Measurements from ENCODE around the gene PSMB10. TPM values are rescaled to one million over a fixed set of nuclear protein-coding genes. Genes with fewer than 3 reads are reported as not detected.
"Not testable (repeated sequence)": the region's sequence is repeated elsewhere in the genome, so short reads cannot be mapped to it uniquely, and the experiment has no call there.

Gene PSMB10
- total RNA-seq, 1 experiment from 2014 or later = 79.3 TPM

GRCh38 chr16:67941469-67942199, 5.0 kb upstream of the PSMB10 start:
- Mint-ChIP-seq H3K4me3 (ENCODE audit: low read depth, unreplicated experiment) (no peak overlapping the region), H3K36me3 (ENCODE audit: insufficient read depth, unreplicated experiment) (peaks cover 65% of the 10 kb centered on the region), H3K27ac (ENCODE audit: unreplicated experiment) (peak overlapping the region; percentile 55), H3K9me3 (ENCODE audit: low read depth, unreplicated experiment) (no peaks in the 10 kb centered on the region), H3K27me3 (ENCODE audit: unreplicated experiment) (no peaks in the 10 kb centered on the region), H3K4me1 (ENCODE audit: low read depth, unreplicated experiment) (peaks cover 11% of the 10 kb centered on the region)
- TF ChIP-seq CTCF (IDR thresholded peaks at IDR 0.05; ENCODE audit: unreplicated experiment) = no peak
- no peak for DNase-seq
- intact Hi-C loops (cut with micrococcal nuclease; ENCODE audit: unreplicated experiment) = no loop called here
- no TSS peak for BruUV-seq (replicated peaks)
- CTCF ChIA-PET = interaction anchor here (0.6 to 1.2 kb wide), 2 partner anchors 8 to 316 kb away, joined by 3 to 4 read pairs; no protein-coding TSS in a partner anchor

GRCh38 chr16:67940446-67941089, 3.9 kb upstream of the PSMB10 start:
- no peak for TF ChIP-seq CTCF (IDR thresholded peaks at IDR 0.05; ENCODE audit: unreplicated experiment)
- intact Hi-C loops (cut with micrococcal nuclease; ENCODE audit: unreplicated experiment) = no loop called here
- CTCF ChIA-PET = interaction anchor here (1.2 kb wide), 1 partner anchor 9 kb away, joined by 4 read pairs; no protein-coding TSS in a partner anchor
- peaks cover 12% of the 10 kb centered on the region for H3K4me1 Mint-ChIP-seq (ENCODE audit: low read depth, unreplicated experiment)
- no peaks in the 10 kb centered on the region for H3K9me3 Mint-ChIP-seq (ENCODE audit: low read depth, unreplicated experiment)
- no peak overlapping the region for H3K27ac Mint-ChIP-seq (ENCODE audit: unreplicated experiment)
- no peak for DNase-seq
- peaks cover 67% of the 10 kb centered on the region for H3K36me3 Mint-ChIP-seq (ENCODE audit: insufficient read depth, unreplicated experiment)
- H3K27me3 Mint-ChIP-seq (ENCODE audit: unreplicated experiment) = no peaks in the 10 kb centered on the region
- no TSS peak for BruUV-seq (replicated peaks)
- no peak overlapping the region for H3K4me3 Mint-ChIP-seq (ENCODE audit: low read depth, unreplicated experiment)

GRCh38 chr16:67939507-67940445, 3.1 kb upstream of the PSMB10 start:
- CTCF ChIA-PET = interaction anchor here (0.7 kb wide), 1 partner anchor 30 kb away, joined by 7 read pairs; no protein-coding TSS in a partner anchor
- Mint-ChIP-seq H3K27me3 (ENCODE audit: unreplicated experiment) (no peaks in the 10 kb centered on the region), H3K4me1 (ENCODE audit: low read depth, unreplicated experiment) (peaks cover 19% of the 10 kb centered on the region), H3K9me3 (ENCODE audit: low read depth, unreplicated experiment) (no peaks in the 10 kb centered on the region), H3K36me3 (ENCODE audit: insufficient read depth, unreplicated experiment) (peaks cover 69% of the 10 kb centered on the region), H3K27ac (ENCODE audit: unreplicated experiment) (no peak overlapping the region), H3K4me3 (ENCODE audit: low read depth, unreplicated experiment) (no peak overlapping the region)
- BruUV-seq (replicated peaks) = no TSS peak
- no peak for TF ChIP-seq CTCF (IDR thresholded peaks at IDR 0.05; ENCODE audit: unreplicated experiment)
- no peak for DNase-seq
- intact Hi-C loops (cut with micrococcal nuclease; ENCODE audit: unreplicated experiment) = no loop called here

- H3K27ac Mint-ChIP-seq (ENCODE audit: unreplicated experiment) = peak overlapping the region; percentile 92
- DNase-seq; H3K27me3 Mint-ChIP-seq (ENCODE audit: unreplicated experiment); intact Hi-C loops (cut with micrococcal nuclease; ENCODE audit: unreplicated experiment); H3K9me3 Mint-ChIP-seq (ENCODE audit: low read depth, unreplicated experiment); BruUV-seq (replicated peaks): not testable (repeated sequence)
- peaks cover 83% of the 10 kb centered on the region for H3K36me3 Mint-ChIP-seq (ENCODE audit: insufficient read depth, unreplicated experiment)
- CTCF ChIA-PET = interaction anchor here (0.7 to 0.8 kb wide), 3 partner anchors 92 to 264 kb away, joined by 3 to 9 read pairs (median 4); no protein-coding TSS in a partner anchor
- H3K4me1 Mint-ChIP-seq (ENCODE audit: low read depth, unreplicated experiment) = peaks cover 26% of the 10 kb centered on the region
- peak overlapping the region; percentile 87 for H3K4me3 Mint-ChIP-seq (ENCODE audit: low read depth, unreplicated experiment)
Observed at GRCh38 chr16:67937713-67938112, 1.1 kb upstream of the PSMB10 start.

Measured in Calu3 (cell line).